Measurements from ENCODE around the gene CDH4.

CDH4 gene

GRCh38 chr20:61752576-61752975 is 500.5 kb downstream of the CDH4 start:
- DNase-seq (ENCODE audit: low read depth in 2 of 2), result no peak

GRCh38 chr20:61753316-61753942 is 501.4 kb downstream of the CDH4 start:
- no peak for DNase-seq (ENCODE audit: low read depth in 2 of 2)

GRCh38 chr20:61753987-61754956 is 502.2 kb downstream of the CDH4 start:
- DNase-seq (ENCODE audit: low read depth in 2 of 2), result no peak

- DNase-seq (ENCODE audit: low read depth in 2 of 2), result no peak
Measured at GRCh38 chr20:61754976-61755778, 503.1 kb downstream of the CDH4 start.

- no peak for DNase-seq (ENCODE audit: low read depth in 2 of 2)
Measured at GRCh38 chr20:61755971-61756845, 504.1 kb downstream of the CDH4 start.

- DNase-seq (ENCODE audit: low read depth in 2 of 2), result no peak
Measured at GRCh38 chr20:61756966-61757677, 505.1 kb downstream of the CDH4 start.

- DNase-seq (ENCODE audit: low read depth in 2 of 2), result no peak
Measured at GRCh38 chr20:61757678-61758563, 505.9 kb downstream of the CDH4 start.

- DNase-seq (ENCODE audit: low read depth in 2 of 2), result no peak
Measured at GRCh38 chr20:61758564-61759200, 506.6 kb downstream of the CDH4 start.

GRCh38 chr20:61759286-61760065 is 507.4 kb downstream of the CDH4 start:
- no peak for DNase-seq (ENCODE audit: low read depth in 2 of 2)

GRCh38 chr20:61760321-61760720 is 508.3 kb downstream of the CDH4 start:
- DNase-seq (ENCODE audit: low read depth in 2 of 2), result no peak

GRCh38 chr20:61760731-61761130 is 508.7 kb downstream of the CDH4 start:
- no peak for DNase-seq (ENCODE audit: low read depth in 2 of 2)

GRCh38 chr20:61761453-61762166 is 509.5 kb downstream of the CDH4 start:
- DNase-seq (ENCODE audit: low read depth in 2 of 2), result no peak

- DNase-seq (ENCODE audit: low read depth in 2 of 2), result no peak
Measured at GRCh38 chr20:61762167-61762710, 510.2 kb downstream of the CDH4 start.

- no peak for DNase-seq (ENCODE audit: low read depth in 2 of 2)
Measured at GRCh38 chr20:61762886-61763739, 511.1 kb downstream of the CDH4 start.

- no peak for DNase-seq (ENCODE audit: low read depth in 2 of 2)
Measured at GRCh38 chr20:61763740-61764400, 511.8 kb downstream of the CDH4 start.
